Stimulated activated CD8-positive, alpha-beta memory T cell treated with anti-CD3 and anti-CD28 coated beads, Interleukin-15, amount 100 ng/mL, for 1 hour (primary cell): ENCODE results near the gene FARSA.
A peak's percentile ranks its signal among the peaks of the same experiment; 100 is the strongest.
"Not testable (repeated sequence)": the region's sequence is repeated elsewhere in the genome, so short reads cannot be mapped to it uniquely, and the experiment has no call there.

ENCODE experiments used
- DNase-seq: peaks from one replicate; pipeline ENCODE4 v3.0.0-alpha.2; 2020; ENCODE audit warnings: low read depth

FARSA gene

DNA sequence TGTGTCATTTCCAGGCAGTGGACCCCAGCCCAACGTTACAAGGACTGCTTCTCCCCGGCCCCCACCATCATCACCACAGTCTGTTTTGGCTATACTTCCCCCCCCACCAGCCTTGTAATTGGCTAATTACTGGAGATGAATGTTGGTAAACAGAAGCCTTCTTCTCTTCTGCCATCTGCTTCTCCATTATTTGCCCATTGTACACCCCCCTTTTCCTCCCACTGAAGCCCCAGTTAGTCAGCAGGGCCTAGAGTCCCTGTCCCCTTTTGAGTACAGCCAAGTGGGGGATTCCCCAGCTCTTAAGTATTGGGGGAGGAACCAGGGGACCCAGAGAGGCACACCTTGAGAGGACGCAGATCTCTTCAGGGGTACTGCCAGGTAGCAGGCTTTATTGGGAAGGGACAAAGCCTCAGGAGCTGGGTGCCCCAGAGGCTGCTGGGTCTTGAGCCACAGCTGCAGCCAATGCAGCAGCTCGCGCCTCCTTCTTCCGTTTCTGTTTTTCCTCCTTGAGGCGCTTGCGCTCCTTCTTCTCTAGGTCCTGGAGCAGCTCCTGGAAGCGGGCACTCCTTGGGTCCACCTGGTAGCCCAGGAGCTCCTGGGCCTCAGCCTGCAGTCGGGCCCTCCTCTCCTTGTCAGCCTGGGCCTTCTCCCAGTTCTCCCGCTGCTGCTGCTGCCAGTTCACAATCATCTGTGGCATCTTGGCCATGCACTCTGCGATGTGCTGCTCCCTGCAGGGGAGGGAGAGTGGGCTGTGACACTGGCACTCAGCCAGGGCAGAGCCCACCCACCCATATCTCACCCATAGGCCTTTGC is 20.5 kb upstream of the FARSA start:
- DNase-seq = no peak

DNA sequence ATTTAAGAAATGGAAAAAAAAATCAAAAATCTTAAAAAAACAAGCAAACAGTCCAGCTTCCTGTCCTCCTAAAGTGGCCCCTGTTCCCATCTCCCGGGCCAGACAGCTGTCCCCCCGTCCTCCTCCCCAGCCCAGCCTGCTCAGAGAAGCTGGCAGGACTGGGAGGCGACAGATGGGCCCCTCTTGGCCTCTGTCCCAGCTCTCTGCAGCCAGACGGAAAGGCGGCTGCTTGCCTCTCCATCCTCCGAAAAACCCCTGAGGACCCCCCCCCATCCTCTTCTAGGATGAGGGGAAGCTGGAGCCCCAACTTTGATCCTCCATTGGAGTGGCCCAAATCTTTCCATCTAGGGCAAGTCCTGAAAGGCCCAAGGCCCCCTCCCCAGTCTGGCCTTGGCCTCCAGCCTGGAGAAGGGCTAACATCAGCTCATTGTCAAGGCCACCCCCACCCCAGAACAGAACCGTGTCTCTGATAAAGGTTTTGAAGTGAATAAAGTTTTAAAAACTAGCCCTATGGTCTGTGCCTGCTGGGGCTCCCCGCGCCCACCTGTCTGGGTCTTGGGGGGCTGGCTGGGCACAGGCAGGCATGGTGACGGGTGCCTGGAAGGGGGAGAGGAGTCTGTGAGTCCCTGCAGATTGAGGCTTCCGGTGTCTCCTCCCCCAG is 19.8 kb upstream of the FARSA start:
- DNase-seq = no peak

DNA sequence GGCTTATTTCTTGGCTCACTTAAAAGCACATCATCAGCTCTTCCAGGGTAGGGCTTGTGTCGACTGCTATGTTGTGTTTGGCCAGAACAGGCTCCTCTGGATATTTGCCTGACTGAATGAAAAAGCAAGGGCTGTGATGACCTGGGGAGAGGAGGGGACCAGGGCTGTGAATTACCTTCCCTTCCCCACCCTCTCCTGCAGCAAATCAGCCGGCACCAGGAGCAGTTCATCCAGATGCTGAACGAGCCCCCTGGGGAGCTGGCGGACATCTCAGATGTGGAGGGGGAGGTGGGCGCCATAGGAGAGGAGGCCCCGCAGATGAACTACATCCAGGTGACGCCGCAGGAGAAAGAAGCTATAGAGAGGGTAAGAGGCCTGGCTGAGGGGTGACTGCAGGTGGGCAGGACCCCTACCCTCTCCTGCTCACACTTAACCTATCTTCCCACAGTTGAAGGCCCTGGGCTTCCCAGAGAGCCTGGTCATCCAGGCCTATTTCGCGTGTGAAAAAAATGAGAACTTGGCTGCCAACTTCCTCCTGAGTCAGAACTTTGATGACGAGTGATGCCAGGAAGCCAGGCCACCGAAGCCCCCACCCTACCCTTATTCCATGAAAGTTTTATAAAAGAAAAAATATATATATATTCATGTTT is 19.1 kb upstream of the FARSA start:
- no peak for DNase-seq

DNA sequence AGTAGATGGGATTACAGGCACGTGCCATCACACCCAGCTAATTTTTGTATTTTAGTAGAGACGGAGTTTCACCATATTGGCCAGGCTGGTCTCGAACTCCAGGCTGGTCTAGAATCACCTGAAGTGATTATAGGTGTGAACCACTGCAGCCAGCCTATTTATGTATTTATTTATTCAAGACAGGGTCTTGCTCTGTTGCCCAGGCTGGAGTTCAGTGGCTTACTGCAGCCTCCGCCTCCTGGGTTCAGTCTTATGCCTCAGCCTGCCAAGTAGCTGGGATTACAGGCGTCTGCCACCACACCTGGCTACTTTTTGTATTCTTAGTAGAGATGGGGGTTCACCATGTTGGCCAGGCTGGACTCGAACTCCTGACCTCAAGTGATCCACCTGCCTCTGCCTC is 18.5 kb upstream of the FARSA start:
- DNase-seq = not testable (repeated sequence)

DNA sequence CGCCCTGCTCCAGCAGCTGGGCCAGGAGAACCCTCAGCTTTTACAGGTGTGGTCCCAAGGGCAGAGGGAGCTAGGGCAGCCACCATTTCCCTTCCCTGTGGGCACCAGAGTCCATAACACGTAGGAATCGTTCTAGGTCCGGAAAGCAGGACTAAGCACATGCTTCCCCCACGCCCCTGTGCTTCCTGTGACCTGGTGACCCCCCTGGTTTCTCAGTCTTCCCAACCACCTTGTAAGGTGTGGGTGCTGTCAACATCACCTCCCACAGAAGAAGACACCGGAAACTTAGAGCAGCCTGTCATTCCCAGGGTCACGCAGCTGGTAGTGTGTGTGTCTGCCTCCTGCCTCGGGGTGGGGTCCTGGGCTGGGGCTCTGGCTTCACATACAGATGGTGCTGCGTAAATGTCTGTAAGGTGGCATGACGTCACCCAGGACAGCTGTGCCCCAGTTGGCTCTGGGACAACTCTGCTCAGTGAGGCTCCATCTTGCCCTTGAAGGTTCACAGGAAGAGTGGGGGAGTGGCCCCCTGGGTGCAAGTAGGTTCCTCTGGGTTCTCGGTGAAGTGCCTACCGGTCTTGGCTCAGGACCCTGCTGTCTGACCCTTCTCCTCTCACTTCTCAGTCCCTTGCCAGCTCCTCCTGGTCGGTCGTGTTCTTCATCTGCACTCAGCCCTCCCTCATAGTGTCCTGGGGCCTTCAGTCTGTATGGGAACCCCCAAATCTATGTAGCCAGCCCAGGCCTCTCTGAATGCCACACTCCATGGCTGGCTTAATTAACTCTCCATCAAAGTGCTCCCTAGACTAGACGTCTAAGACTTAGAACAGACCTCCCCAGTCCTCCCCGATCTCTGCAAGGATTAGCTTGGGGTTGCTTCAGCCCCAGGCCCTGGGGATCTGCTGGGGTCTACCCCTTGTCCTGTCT is 16.1 kb upstream of the FARSA start:
- DNase-seq = no peak

DNA sequence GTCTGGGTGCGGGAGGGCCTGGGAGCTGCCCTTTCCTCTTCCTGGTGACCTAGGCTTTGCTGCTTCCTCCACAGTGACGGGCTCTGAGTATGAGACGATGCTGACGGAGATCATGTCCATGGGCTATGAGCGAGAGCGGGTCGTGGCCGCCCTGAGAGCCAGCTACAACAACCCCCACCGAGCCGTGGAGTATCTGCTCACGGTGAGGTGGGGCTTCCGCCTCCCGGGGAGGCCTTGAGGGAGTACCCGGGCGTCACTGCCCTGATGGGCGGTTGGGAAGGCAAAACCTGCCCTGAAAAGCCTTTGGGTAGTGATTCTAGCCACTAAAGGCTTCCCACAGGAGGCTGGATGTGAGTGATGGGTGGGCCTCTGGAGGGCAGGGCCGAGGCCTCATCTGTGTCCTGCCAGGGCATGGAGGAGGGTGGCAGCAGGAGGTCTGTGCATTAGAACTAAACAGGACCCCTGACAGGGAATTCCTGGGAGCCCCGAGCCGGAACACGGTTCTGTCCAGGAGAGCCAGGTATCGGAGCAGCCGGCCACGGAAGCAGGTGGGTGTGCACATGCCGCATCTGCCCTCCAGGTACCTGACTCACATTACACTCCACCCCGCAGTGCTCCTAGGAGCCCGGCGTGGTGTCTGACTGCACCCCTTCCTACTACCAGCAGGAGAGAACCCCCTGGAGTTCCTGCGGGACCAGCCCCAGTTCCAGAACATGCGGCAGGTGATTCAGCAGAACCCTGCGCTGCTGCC is 15.3 kb upstream of the FARSA start:
- DNase-seq = no peak

DNA sequence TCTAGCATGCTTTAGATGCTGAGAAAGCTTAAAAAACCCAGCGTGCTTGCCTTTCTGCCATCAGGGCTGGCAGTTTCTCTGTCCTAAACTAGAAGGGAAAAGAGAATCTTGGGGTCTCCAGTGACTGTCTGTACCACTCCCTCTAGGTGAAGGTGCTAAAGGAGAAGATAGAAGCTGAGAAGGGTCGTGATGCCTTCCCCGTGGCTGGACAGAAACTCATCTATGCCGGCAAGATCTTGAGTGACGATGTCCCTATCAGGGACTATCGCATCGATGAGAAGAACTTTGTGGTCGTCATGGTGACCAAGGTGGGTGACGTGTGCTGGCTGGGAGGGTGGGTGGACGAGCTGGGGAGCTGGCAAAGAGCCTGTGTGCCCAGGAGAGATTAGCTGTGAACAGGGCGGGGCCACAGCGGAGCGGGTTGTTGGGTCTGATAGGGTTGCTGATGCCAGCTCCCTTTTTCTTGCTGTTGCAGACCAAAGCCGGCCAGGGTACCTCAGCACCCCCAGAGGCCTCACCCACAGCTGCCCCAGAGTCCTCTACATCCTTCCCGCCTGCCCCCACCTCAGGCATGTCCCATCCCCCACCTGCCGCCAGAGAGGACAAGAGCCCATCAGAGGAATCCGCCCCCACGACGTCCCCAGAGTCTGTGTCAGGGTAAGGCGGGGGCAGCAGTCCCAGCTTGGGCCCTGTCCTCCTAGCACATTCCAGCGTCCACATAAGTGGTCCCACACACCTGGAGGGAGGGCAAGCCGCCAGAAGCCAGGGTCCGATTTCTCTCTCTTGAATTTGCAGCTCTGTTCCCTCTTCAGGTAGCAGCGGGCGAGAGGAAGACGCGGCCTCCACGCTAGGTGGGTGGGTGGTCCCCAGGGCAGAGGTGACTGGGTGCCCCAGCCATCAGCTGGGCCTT is 14.4 kb upstream of the FARSA start:
- DNase-seq = no peak

DNA sequence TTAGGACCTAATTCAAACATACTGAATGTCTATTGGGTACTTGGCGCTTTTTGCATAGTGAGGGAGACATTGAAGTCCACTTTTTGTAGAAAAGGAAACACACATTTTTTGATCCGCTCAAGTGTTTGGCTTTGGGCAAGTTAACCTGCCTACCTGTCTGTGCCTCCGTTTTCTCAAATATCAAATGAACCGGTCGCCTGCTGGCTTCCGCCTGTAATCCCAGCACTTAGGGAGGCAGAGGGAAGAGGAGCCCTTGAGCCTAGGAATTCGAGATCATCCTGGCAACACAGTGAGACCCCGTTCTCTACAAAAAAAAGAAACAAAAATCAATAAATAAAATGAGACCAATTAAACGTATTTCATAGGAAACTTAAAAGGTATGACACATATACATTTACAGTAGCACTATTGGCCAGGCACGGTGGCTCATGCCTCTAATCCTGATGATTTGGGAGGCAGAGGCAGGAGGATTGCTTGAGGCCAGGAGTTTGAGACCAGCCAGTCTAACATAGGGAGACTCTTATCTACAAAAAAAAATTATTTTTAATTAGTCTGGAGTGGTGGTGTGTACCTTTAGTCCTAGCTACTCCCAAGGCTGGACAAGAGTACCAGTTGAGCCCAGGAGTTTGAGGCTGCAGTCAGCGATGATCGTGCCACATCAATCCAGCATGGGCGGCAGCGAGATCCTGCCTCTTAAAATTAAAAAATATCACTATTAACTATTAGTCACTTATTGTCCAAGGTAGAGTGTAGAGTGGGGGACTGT is 13.4 kb upstream of the FARSA start:
- DNase-seq = no peak

DNA sequence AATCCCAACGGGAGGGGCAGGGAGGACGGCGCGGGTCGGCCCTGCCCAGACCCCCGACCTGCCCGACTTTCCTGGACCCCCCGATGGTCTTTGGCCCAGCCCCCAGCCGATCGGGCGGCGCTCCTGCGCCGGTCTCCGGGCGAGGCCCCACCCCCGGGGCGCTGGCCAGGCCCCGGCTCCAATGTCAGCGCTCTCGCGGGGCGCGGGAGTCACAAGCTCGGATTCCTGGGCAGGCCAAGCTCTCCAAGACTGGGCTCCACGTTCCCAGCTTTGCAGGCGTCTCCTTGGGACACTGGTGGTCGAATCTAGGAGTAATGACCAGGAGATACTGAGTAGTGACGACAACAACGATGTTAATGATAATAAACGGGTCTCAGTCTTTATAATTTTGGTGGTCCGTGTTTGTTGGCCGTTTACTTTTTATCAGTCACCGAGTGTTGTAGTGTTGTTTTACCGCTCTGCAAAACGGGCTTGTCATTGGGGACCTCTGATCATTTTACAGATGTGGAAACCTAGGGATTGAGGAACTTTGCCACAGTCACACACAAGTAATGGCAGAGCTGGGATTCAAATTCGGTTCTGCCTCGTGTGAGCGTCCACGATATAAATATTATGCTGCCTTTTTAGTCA is 12.7 kb upstream of the FARSA start:
- no peak for DNase-seq

DNA sequence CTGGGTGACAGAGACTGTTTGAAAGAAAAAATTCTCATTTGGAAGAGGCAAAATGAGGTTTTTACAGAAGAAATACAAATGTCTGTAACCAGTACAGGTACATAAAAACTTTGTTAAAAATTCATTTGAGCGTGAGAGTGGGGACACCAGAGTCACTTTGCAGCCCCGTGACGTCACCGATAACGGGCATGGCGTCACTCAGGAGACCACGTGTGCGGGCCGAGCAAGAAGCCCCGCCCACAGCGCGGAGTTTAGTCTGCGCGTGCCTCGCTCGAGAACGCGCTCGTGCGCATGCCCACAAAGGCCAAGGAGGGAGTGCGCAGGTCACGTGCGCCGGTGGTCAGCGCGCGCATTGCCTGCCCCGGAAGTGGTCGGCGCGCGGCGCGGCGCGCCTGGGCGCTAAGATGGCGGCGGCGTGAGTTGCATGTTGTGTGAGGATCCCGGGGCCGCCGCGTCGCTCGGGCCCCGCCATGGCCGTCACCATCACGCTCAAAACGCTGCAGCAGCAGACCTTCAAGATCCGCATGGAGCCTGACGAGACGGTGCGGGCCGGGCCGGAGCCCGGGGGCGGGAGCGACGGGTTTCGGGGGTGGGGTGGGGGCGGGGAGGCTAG is 12.1 kb upstream of the FARSA start, which contains the start of gene RAD23A:
TSS of gene RAD23A (plus strand) at position 384 of the 613 bp plus-strand sequence. CDS start at position 471, 87 bp downstream.
- peak; percentile 94 for DNase-seq

DNA sequence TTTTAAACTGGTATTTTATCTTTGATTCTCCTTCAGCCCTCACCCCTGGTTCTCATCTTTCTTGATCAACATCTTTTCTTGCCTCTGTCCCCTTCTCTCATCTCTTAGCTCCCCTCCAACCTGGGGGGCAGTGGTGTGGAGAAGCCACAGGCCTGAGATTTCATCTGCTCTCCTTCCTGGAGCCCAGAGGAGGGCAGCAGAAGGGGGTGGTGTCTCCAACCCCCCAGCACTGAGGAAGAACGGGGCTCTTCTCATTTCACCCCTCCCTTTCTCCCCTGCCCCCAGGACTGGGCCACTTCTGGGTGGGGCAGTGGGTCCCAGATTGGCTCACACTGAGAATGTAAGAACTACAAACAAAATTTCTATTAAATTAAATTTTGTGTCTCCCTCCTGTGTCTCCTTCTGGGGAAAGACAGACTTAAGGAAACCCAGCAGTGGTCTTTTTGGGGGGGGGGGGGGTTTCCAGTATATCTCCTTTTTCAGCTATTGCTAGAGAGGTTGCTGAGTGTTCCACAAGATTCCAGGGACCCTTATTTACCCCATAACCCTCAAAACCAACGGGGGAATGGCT is 10.7 kb upstream of the FARSA start:
- DNase-seq = no peak

DNA sequence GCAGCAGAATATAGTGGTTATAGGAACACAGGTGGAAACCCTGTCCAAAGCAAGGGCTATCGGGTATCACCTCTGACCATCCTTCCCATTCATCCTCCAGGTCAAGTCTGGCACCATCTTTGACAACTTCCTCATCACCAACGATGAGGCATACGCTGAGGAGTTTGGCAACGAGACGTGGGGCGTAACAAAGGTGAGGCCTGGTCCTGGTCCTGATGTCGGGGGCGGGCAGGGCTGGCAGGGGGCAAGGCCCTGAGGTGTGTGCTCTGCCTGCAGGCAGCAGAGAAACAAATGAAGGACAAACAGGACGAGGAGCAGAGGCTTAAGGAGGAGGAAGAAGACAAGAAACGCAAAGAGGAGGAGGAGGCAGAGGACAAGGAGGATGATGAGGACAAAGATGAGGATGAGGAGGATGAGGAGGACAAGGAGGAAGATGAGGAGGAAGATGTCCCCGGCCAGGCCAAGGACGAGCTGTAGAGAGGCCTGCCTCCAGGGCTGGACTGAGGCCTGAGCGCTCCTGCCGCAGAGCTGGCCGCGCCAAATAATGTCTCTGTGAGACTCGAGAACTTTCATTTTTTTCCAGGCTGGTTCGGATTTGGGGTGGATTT is 10.0 kb upstream of the FARSA start:
- no peak for DNase-seq

DNA sequence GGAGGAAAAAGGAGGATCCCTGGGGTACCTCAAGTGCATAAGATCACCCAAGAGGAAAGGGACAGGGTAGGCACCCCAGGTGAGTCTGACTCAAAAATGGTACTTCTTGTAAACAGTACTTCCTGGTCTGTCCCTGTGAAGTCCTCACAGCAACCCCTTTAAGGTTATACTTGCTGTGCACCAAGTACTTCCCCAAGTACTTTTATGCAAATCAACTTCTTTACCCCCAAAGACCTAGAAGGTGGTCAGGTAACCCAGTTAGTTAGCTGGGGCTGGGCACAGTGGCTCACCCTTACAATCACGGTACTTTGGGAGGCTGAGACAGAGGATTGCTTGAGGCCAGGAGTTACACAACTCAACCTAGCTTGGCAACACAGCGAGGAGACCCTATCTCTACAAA is 7.4 kb upstream of the FARSA start:
- DNase-seq = no peak

DNA sequence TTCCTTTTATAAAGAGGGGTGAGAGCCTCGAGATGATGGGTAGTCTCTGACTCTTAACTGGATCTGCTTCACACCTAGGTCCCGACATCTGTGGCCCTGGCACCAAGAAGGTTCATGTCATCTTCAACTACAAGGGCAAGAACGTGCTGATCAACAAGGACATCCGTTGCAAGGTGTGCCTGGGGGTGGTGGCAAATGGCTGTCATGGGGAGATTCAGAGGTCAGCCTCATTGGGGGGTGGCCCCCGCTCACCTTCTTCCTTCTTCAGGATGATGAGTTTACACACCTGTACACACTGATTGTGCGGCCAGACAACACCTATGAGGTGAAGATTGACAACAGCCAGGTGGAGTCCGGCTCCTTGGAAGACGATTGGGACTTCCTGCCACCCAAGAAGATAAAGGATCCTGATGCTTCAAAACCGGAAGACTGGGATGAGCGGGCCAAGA is 6.5 kb upstream of the FARSA start:
- DNase-seq = no peak

DNA sequence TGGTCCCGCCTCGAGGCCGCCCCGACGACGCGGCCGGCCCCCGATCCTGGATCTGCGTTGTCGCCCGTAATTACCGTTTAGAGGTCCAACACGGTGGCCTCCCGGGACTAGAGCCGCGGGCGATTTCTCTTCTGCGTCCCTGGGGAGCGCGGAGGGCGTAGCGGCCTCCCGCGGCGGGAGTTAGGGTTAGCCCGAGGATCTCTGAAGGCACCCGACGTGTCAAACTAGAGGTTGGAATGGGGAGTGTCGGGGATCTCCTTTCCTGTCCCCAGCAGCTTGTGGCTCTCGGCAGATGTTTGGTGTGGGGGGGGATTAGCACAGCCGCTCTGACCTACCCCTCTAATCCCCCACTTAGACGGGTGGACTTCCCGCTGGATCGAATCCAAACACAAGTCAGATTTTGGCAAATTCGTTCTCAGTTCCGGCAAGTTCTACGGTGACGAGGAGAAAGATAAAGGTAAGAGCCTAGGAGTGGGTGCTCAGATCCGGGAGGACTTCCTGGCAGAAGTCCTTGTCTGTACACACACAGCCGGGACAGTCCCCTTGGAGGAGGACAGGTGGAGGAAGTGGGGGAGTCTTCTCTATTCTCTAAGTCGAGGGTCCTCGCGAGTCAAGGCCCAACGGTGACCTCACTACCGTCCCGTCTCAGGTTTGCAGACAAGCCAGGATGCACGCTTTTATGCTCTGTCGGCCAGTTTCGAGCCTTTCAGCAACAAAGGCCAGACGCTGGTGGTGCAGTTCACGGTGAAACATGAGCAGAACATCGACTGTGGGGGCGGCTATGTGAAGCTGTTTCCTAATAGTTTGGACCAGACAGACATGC is 5.5 kb upstream of the FARSA start:
- DNase-seq = no peak

DNA sequence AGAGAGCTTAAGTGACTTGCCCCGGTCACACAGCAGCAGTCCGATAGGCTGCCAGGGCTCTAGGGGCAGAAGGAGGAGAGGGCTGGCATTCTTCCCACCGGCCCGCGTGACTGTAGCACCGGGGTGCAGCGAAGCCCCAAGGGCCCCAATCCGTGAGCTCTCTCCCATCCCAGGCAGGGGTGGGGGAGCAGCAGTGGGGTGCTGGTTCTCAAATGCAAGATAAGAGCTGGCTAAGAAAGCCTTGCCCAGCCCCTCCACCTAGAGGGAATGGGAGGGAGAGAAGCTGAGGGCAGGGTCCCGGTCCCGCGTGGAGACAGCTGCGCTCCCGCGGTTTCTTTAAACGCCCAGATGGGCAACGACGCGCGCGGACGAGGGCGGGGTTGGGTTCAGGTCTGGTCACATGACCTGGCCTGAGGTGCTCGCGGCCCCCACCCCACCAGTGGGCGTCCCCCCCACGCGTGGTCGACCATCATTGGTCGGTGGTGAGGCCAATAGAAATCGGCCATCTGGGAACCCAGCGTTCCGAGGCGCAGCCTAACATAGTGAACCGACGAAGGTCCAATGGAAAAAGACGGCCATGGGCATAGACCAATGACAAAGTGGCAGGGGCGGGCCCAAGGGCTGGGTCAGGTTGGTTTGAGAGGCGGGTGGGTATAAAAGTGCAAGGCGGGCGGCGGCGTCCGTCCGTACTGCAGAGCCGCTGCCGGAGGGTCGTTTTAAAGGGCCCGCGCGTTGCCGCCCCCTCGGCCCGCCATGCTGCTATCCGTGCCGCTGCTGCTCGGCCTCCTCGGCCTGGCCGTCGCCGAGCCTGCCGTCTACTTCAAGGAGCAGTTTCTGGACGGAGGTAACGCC is 4.6 kb upstream of the FARSA start, which contains the start of gene CALR:
TSS of gene CALR (plus strand) at position 683 of the 852 bp plus-strand sequence. CDS start at position 754, 71 bp downstream.
- DNase-seq = peak; percentile 98
